ENCODE results near the gene MRAS.
"Not testable (repeated sequence)": the region's sequence is repeated elsewhere in the genome, so short reads cannot be mapped to it uniquely, and the experiment has no call there.

MRAS gene

GRCh38 chr3:138367911-138368310 is 19.5 kb downstream of the MRAS start:
- DNase-seq, result peak; percentile 74

DNA sequence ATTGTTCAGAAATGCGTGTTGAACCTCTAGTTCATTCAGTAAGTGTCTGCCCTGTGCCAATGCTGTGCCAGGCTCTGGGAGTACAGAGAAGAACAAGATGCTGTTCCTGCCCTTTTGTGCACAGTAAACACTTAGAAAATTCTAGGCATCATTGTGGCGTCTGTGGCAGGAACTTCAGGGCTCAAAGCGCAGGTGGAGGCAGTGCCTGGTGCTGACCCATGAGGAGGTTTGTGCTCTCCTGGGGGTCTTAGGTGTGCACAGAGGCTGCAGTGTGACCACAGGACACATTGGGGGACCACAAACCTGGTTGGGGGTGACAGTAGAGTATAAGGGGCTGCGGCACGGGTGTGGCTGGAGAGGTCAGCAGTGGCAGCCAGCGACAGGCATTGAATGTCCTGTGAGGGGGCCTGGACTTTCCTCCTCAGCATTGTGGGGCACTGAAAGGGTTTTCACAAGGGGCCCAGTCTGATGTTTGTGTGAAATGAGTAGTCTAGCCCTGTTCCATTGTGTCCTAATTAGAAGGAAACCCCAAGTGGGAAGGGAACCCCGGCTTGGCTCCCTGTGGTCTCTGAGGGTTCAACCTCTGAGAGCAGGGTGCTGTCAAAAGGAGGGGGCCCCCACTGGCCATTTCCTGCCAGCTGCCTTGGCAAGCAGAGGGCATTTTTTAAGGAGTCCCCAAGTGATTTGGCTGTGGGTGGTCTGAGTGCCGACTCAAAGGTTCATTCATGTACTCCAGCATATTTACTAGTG is 20.9 kb downstream of the MRAS start:
- DNase-seq, result no peak

DNA sequence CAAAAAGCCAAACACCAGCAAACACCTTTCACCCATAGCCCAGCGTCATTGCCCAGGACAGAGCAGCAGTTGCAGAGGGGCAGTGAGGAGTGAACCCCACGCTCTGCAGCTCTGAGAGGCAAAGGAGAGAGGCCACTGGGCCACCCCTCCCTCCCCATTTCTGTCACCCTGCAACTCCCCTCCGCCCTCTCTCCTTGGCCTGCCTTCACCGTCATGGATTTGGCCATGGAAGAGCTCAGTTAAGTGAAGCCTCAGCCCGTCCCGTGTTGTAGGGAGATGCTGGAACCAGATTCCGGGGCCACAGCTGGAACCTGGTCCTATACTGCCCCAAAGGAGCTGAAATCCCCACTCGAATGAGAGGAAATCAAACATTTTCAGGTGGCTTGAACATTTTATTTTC is 21.9 kb downstream of the MRAS start:
- no peak for DNase-seq

- peak; percentile 50 for DNase-seq
These were observed 22.9 kb downstream of the MRAS start for GRCh38 chr3:138371070-138371965.

GRCh38 chr3:138373087-138373735 is 24.8 kb downstream of the MRAS start:
- no peak for DNase-seq

DNA sequence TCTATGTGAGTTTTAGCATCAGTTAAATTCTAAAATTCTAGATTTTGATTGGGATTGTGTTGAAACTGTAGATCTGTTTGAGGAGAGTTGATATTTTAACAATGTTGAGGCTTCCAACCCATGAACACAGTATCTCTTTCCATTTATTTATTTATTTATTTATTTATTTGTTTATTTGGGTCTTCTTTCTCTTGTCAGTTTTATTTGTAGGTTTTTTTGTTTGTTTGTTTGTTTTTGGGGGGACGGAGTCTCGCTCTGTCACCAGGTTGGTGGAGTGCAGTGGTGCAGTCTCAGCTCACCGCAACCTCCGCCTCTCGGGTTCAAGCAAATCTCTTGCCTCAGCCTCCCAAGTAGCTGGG is 25.3 kb downstream of the MRAS start:
- no peak for DNase-seq

DNA sequence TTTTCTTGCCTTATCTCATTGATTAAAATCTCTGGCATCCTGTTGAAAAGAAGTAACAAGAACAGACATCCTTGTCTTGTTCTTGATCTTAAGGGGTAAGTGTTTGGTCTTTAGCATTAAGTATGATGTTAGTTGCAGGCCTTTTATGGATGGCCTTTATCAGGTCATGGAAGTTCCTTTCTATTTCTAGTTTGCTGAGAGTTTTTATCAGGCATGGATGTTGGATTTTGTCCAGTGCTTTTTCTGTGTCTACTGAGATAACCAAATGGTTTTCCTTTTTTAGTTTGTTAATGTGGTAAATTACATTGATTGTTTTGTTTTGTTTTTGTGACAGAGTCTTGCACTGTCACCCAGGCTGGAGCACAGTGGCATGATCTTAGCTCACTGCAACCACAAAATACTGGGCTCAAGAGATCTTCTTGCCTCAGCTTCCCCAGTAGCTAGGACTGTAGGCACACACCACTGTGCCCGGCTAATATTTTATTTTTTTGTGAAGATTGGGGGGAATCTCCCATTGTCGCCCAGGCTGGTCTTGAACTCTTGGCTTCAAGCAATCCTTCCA is 26.3 kb downstream of the MRAS start:
- DNase-seq, result no peak

GRCh38 chr3:138375447-138375846 is 27.1 kb downstream of the MRAS start:
- DNase-seq, result no peak

GRCh38 chr3:138376663-138377062 is 28.3 kb downstream of the MRAS start:
- DNase-seq, result no peak

DNA sequence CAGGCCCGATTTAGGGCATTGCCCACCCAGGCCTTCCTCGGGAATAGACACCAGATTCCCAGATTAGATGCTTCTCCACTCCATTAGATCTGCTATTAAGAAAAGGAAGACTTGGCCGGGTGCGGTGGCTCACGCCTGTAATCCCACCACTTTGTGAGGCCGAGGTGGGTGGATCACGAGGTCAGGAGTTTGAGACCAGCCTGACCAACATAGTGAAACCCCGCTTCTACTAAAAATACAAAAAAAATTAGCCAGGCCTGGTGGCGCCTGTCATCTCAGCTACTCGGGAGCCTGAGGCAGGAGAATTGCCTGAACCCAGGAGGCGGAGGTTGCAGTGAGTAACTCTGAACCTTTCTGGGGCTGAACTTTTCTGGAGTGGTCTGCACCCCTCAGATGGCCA is 28.8 kb downstream of the MRAS start:
- DNase-seq, result not testable (repeated sequence)

DNA sequence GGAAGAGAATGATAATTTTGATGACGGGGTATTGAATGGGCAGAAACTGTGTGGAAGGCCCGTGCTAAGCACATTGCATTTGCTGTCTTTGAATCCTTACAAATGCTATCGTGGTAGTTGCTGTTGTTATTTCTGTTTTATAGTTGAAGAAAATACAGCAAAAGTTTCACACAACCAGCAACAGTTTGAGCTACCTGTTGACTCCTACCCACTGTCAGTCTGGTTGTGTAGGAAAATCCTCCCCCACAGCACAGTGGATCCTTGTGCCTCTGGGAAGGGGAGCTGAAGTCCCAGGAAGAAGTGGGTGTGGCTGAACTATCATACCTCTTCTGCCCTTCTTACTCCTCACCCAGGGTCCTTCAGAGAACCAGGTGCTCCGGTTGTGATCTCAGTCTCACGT is 29.4 kb downstream of the MRAS start:
- no peak for DNase-seq

GRCh38 chr3:138378331-138378730 is 30.0 kb downstream of the MRAS start:
- no peak for DNase-seq

GRCh38 chr3:138378990-138379389 is 30.6 kb downstream of the MRAS start:
- no peak for DNase-seq

- DNase-seq, result no peak
These were observed 33.1 kb downstream of the MRAS start for GRCh38 chr3:138381413-138381901.

GRCh38 chr3:138381950-138382715 is 33.8 kb downstream of the MRAS start:
- DNase-seq, result peak; percentile 56

- no peak for DNase-seq
These were observed 35.5 kb downstream of the MRAS start for GRCh38 chr3:138383715-138384465.

DNA sequence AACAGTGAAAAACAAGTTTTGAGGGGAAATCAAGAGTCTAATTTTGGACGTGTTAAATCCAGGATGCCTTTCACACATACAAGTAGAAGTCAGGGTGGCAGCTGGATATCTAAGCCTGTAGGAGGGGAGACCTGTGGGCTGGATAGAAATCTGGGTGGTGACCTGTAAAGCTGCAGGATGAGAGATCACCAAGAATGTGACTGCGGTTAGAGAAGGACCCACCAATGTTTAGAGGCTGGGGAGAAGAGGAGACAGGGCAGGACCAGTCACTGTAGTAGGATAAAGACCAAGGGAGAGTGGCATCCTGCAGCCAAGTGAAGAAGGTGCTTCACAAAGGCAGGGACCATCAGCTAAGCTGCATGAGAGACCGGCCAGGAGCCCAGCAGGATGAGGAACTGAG is 36.2 kb downstream of the MRAS start:
- no peak for DNase-seq

DNA sequence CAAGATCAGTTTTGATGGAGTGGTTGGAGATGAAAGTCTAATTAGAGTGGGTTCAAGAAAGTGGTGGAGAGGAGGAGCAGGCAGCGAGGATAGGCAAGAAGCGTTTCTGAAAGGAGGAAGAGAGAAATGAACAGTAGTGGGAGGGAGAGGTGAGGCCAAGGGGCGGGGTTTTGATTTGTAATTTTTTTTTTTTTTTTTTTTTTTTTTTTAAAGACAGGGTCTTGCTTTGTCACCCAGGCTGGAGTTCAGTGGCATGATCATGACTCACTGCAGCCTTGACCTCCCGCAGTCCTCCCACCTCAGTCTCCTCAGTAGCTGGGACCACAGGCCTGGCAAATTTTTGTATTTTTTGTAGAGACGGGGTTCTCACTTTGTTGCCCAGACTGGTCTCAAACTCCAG is 36.6 kb downstream of the MRAS start:
- DNase-seq, result no peak

- no peak for DNase-seq
These were observed 40.8 kb downstream of the MRAS start for GRCh38 chr3:138389144-138389601.

DNA sequence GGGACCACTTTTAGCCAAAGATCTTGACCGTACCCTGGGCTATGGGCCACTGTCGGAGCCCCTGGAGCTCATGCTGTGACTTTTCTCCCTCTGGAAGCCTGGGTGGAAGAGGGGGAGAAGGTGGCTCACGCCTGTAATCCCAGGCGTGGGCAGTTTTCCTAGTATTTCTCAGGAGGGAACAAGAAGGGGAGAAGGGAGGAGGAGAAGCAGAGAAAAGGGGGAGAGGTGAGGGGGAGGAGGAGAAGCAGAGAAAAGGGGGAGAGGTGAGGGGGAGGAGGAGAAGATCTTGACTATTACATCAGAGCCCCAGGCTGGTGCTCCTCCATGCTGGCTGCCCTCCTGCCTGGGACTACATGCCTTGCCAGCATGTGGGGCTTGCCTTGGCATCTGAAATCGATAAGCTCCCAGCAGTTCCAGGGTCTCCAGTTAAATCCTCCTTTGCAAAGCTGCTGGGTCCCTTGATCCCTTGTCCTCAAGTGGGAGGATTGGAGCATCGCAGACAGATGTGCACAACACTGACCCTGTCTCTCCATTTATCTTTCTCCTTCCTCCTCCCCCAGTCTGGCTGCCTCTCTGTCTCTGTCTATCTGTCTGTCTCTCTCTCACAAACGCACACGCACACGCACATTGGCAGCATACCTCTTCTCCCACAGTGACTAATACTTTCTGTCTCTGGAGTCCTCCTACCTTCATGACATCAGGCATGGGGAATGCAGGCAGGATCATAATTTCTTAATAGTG is 41.6 kb downstream of the MRAS start:
- no peak for DNase-seq

GRCh38 chr3:138390582-138390932 is 42.2 kb downstream of the MRAS start:
- DNase-seq, result no peak

All from CD4-positive, alpha-beta T cell treated with Interleukin-15 for 1 hour (primary cell).